ENCODE data around the gene GSTM5.
"Not testable (repeated sequence)": the region's sequence is repeated elsewhere in the genome, so short reads cannot be mapped to it uniquely, and the experiment has no call there.

GSTM5 gene

DNA sequence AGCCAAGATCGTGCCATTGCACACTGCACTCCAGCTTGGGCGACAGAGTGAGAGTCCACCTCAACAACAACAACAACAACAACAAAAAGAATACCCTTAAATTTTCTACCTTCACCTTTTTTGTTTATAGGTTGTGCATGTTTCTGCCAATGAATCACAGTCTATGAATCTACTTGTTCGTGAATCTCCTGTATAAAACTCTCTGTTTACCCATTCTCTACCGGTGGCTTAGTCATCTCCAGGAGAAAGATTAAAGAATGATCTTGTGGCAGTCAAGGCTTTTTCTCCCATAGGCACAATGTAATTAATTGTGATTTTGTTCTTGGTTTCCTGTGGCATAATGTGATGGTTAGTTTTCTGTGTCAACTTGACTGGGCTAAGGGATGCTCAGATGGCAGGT, 14.2 kb upstream of the GSTM5 start:
- not testable (repeated sequence) for DNase-seq

DNA sequence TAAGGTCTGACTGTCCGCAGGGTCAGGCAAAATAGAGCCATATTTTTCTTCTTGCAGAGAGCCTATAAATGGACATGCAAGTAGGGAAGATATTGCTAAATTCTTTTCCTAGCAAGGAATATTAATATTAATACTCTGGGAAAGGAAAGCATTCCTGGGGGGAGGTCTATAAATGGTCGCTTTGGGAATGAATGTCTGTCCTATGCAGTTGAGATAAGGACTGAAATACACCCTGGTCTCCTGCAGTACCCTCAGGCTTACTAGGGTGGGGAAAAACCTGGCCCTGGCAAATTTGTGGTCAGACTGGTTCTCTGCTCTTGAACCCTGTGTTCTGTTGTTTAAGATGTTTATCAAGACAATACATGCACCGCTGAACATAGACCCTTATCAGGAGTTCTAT, 9.1 kb upstream of the GSTM5 start:
- DNase-seq, result not testable (repeated sequence)

DNA sequence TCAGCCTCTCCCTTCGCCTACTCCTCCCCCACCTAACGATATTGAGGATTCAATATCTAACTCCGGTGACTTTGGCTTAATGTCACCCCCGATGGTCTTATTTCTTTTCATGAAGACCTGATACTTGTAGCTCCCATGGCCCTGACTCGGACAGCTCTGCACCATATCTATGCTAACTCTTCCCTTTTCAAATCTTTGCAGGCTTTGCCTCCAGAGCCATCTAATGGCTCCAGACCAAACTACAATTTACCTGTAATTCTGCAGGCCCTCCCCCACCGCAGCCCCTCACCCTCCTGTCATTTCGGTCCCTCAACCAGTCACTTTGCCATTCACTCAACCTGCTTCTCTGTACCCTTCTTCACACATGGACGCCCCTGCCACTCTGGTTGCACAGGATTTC, 7.9 kb upstream of the GSTM5 start:
- no peak for DNase-seq

DNA sequence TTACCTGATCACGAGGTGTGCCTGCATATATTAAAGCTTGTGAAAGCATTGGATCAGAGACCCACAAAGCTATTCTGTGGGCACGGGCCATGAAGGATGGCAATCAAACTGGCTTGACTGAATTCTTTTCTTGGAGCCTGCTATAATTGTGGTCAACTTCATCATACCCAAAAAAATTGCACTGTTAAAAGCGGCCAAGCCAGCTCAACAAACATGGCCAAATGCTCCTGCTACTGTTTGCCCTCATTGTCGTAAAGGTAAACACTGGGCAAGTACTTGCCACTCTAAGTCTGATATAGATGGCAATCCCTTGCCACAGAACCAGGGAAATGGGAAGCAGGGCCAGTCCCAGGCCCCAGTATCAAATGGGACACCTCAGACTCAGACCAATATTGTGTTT, 6.6 kb upstream of the GSTM5 start:
- DNase-seq, result no peak

- not testable (repeated sequence) for DNase-seq
These were observed 3.1 kb upstream of the GSTM5 start for GRCh38 chr1:109708949-109709348.

- DNase-seq, result not testable (repeated sequence)
These were observed 2.2 kb upstream of the GSTM5 start for GRCh38 chr1:109709822-109710221.

- no peak for DNase-seq
These were observed 342 bp downstream of the GSTM5 start for GRCh38 chr1:109712321-109712864.

- no peak for DNase-seq
These were observed 1.6 kb downstream of the GSTM5 start for GRCh38 chr1:109713636-109714035.

- no peak for DNase-seq
These were observed 2.8 kb downstream of the GSTM5 start for GRCh38 chr1:109714661-109715372.

- DNase-seq, result no peak
These were observed 4.1 kb downstream of the GSTM5 start for GRCh38 chr1:109716121-109716520.

DNA sequence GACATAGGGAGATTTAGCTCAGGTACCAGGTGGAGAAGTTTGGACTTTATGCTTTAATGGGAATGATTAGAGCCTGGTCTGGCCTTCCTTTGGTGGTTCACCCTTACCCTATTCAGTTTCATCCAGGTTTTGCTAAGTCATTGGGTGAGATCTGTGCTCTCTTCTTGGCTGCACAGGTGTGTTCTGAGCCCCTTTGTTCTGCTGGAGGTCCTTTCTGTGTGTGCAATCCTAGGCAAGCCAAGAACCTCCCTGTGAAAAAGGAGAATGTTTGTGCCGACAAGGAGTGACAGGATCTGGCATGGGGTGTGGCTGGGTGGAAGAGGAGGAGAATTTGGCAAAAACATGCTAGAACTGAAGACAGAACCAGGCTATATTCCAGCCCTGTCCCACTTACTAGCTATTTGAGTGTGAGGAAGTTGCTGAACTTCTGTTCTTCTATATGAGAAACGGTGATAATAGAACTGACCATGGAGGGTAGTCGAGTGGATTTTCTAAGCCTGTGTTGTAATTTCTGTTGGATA, 4.6 kb downstream of the GSTM5 start:
- DNase-seq, result no peak

GRCh38 chr1:109717729-109718128, 5.7 kb downstream of the GSTM5 start:
- DNase-seq, result no peak

DNA sequence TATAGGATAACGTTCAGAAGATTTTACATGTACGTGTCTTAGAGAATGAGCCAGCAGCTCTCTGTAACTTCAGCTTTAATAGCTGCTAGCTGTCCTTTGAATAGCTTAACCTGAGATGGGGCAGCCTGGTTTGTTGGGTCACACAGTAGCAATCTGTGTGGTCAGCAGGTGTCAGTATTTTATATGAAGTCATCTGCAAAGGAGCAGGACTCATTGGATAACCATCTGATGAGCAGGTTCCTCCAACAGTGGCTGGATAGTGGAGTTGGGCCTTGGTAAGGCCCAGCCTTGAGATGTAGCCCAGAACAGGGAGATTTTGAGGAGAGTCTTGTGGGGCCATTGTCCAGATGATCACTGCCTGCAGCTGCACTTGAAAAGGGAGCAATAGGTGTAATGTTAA, 6.4 kb downstream of the GSTM5 start:
- no peak for DNase-seq

DNA sequence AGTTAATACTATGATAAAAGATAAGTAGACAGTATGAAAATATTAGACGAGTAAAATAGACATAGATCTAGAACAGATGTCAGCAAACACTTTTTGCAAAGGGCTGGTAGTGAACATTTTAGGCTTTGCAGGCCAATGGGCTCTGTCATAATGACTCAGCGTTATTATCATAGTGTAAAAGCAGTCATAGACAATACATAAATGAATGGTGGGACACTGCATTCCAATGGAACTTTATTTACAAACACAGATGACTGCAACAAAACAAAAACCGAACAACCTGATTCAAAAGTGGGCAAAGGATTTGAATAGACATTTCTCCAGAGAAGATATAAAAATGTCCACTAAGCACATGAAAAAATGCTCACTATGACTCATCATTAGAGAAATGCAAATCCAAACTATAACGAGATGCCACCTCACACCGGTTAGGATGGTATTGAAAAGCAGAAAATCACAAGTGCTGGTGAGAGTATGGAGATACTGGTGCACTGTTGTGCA, 7.3 kb downstream of the GSTM5 start:
- no peak for DNase-seq

DNA sequence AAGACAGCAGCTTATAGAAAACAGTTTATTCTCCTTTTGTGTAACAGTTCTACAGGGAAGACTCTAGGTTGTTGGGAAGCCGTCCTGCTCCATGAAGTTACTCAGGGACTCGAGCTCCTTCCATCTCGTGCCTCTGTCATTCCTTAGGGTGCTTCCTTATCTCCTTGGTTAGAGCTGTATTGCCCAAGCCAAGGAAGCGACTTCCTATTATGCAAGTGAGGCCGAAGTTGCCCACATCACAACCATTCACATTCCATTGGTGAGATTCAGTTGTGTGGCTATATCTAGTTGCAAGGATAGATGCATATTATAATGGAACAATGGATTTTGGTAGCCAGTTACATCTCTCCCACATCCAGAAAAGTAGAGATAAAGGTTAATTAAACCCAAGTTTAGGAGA, 9.0 kb downstream of the GSTM5 start:
- no peak for DNase-seq

- no peak for DNase-seq
These were observed 9.9 kb downstream of the GSTM5 start for GRCh38 chr1:109721971-109722370.

GRCh38 chr1:109722908-109723691, 11.0 kb downstream of the GSTM5 start:
- DNase-seq, result no peak

GRCh38 chr1:109724933-109725332, 12.9 kb downstream of the GSTM5 start:
- DNase-seq, result no peak

GRCh38 chr1:109725510-109725909, 13.5 kb downstream of the GSTM5 start:
- no peak for DNase-seq

GRCh38 chr1:109726007-109726406, 14.0 kb downstream of the GSTM5 start:
- no peak for DNase-seq

- no peak for DNase-seq
These were observed 14.8 kb downstream of the GSTM5 start for GRCh38 chr1:109726728-109727373.

DNA sequence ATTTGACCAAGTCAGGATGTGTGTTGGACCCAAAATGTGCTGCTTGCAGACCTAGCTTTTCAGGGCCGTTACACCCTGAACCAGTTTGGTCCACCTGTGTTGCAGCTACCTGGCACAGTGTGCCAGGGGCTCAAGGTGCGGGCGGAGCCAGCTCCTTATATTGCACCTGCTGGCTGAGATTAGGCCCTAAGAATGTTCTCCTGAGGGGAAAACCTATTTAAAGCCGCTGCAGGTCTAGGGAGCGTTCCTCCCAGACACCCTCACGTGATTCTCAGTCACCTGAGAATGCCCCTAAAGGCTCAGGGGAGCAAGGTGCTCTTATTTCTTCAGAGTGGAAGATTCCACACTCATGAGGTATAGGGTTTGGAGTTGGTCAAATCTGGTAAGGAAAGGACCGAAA, 16.8 kb downstream of the GSTM5 start:
- DNase-seq, result no peak

GRCh38 chr1:109730666-109731065, 18.6 kb downstream of the GSTM5 start:
- DNase-seq, result no peak

Data from CD4-positive, alpha-beta T cell treated with Interferon gamma for 1 hour (primary cell).